GM19043 (cell line): Measurements from ENCODE around the gene C1QTNF6.

Source experiments
- ATAC-seq: cut with Tn5 transposase; IDR thresholded peaks from one replicate; pipeline ENCODE4 v1.9.1; 2021; ENCODE audit warnings: low read depth; ENCODE audit not compliant: unreplicated experiment

Gene C1QTNF6

DNA sequence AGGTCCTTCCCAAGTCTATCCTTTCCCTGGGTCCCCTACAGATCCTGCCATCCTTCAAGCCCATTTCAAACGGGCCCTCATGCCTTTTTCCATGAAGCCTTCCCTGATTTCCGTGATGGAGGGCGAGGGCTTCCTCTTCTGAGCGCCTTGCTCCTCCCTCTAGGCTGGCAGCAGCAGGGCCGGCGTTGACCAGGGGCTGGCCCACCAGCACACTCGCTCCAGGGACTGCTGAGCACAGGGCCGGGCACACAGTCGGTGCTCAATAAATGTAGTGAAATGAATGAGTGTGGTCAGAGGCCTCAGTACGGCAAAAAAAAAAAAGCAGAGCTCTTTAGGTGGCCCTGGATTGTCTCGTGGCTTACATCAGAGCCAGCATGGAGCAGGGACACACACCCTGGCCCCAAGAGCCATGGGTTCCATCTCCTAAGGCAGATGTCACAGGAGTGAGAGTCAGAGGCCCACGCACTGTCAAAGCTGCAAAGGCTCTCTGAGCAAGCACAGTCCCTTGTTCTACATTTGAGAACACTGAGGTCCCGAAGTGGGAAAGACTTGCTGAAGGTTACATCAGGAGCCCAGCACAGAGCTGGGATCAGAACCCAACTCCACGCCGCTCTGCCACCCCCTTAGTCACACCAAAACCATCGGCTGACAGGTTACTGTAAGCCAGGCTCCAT is 41.4 kb downstream of the C1QTNF6 start:
- ATAC-seq = no peak

DNA sequence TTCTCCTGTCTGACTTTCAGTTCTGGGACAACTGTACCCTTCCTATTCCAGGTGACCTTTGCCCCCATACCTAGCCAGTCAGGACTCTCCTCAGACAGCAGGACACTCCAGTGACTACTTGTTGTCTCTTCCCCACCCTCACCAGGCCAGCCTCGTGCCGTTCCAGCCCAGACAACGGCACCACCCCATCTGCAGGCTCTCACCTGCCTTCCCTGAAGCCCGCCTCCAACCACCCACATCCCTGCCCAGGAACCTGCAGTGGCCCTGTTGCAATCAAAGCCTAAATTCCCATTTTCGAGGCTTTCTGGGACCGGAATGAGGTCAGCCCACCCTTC is 42.0 kb downstream of the C1QTNF6 start:
- ATAC-seq = no peak

DNA sequence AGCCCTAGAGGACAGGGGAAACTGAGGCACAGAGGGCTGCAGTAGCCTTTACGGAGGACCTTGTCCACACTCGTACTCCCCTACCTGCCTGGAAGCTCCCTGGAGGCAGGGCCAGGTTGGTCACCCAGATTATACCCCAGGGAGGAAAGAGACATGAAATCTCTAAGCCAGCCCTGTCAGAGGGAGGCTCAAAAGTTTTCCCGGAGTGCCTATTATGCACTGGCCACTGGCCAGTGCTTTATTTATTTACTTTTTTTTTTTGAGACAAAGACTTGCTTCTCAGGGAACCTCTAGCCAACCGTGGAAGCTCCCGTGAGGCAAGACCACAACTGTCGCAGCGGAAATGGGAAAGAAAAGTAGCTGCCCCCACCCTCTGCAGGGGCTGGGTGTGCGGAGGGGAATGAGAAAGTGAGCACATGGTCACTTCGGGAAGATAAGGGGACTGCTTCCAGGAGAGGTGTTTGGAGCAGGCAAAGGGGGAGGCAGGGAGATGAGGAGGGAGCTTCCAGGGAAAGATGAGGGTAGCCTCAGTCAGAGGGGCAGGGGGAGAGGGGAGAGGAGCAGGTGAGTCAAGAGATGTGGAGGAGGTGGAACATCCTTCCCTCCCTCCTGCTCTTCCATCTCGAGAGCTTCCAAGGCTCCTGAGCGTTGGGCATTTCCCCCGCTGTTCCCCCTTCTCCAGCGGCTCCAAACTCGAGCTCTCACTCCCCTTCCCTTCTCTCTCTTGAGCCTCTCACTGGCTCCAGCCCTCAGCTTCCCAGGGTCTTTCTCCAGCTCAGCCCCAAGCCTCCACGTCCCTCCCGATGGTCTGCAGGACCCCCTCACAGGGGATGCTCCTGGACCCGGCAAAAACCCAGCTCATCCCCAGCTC is 42.6 kb downstream of the C1QTNF6 start:
- no peak for ATAC-seq

DNA sequence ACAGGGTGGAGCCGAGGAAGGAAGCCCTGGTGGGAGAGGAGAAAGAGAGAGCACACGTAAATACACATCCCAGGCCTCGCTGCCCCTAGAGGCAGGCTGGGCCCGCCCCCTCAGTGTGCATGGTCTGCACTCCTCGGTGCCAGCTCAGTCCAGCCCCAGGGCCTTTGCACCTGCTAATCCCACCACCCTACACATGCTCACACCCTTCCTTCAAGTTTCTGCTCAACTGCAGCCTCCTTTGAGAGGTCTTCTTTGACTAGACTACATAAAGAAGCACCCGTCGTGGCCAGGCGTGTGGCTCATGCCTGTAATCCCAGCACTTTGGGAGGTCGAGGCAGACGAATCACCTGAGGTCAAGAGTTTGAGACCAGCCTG is 43.9 kb downstream of the C1QTNF6 start:
- no peak for ATAC-seq

DNA sequence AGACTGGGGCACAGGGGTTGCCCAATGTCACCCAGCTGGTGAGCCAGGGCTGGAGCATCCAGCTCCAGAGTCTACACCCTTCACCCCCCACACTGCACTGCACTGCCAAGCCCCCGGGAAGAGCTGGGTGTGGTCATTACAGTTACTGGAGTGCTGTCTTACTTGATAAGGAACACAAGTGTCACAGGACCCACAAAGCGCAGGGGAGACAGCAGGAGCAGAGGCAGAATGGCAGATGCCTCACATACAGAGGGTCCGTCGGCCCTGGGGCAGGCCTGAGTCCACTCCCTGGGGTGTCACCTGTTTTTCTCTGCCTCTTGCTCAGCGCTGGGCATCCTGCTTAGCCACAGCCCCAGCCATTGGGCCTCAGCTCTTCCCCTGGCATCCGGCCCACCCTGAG is 46.1 kb downstream of the C1QTNF6 start:
- ATAC-seq = no peak

DNA sequence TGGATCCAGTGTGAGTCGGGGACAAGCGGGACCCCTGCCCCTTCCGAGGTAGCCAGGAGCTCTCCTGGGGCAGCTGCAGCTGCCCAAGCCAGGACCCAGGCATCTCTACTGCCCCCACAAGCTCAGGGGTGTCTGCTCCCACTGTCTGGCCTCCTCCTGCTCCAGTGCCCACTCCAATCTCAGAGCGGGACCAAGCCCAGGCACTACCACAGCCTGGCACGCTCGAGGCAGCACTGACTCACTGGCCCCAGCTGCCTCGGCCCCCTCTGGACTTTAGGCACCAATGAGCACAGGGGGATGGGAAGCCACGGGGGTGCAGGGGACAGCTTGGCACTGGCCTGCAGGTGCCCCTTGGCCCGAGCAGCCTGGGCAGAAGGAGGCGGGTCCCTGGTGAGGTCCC is 46.6 kb downstream of the C1QTNF6 start:
- ATAC-seq = no peak

DNA sequence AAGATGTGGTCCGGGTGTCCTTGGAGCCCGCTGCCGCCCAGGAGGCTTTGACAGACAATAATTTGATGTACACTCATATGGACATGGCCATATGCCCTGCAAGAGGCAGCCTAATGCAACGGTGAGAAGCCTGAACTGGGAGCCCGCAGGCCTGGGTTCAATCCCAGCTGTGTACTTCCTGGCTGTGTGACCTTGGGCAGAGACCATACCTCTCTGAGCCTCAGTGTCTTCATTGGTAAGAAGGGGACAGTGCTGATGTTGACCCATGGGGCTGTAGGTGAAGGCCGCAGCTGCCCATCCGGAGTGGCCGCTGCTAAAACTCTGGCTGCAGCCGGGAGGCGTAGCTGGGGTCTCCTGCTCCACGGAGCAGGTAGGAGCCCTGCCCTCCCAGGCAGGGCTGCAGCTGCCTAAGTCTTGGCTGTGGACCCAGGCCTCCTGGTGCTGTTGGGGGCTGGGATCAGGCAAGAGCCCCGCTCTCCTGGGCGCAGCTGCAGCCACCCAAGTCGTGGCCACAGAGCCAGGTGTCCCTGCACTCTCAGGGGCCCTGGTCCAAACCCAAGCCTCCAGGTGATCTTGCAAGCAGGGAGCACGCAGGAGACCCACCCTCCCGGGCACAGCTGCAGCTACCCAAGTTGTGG is 47.2 kb downstream of the C1QTNF6 start:
- no peak for ATAC-seq

DNA sequence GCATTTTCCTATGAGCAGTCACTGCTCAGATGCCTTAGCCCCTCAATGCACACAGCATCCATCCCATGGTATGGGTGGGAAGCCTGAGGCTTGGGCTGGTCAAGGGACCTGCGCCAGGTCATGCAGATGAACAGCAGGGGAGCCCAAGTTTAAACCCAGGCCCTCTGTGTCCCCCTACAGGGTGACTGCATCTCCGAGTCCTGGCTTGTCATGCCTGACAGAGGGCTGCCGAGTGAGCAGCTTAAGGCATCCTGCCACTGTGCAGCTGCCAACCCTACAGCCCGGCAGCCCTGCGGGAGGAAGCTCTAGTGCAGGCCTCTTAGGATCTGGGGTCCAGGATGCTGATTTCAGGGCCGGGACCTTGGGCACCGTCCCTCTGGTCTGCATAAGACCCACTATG is 48.3 kb downstream of the C1QTNF6 start:
- ATAC-seq = no peak

DNA sequence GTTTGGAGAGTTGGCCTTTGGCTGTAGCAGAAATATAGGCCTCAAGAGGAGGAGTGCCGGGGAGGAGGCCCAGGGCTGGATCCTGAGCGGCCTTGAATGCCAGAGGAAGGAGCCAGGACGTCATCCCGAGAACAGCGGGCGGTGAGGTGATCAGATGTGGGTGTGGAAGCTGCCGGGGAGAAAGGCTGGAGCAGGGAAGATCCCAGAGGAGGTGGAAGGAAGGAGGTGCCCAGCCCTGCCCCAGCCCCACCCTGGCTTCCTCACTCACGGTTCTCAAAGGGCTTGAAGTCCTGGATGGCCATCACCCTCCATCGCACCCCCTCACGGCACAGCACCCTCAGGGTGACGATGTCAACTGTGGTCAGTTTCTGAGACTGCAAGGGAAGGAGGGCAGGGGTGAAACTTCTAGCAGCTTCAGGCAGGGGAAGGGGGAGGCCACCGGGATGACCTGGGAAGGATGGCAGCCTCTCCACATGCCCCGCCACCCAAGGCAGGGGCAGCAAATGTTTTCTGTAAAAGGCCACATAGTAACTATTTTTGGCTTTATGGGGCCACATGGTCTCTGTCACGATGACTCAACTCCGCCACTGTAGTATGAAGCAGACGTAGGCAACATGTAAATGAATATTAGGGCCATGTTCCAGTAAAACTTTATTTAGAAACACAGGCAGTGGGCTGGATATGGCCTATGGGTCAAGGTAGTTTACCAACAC is 49.0 kb downstream of the C1QTNF6 start:
- ATAC-seq = no peak

DNA sequence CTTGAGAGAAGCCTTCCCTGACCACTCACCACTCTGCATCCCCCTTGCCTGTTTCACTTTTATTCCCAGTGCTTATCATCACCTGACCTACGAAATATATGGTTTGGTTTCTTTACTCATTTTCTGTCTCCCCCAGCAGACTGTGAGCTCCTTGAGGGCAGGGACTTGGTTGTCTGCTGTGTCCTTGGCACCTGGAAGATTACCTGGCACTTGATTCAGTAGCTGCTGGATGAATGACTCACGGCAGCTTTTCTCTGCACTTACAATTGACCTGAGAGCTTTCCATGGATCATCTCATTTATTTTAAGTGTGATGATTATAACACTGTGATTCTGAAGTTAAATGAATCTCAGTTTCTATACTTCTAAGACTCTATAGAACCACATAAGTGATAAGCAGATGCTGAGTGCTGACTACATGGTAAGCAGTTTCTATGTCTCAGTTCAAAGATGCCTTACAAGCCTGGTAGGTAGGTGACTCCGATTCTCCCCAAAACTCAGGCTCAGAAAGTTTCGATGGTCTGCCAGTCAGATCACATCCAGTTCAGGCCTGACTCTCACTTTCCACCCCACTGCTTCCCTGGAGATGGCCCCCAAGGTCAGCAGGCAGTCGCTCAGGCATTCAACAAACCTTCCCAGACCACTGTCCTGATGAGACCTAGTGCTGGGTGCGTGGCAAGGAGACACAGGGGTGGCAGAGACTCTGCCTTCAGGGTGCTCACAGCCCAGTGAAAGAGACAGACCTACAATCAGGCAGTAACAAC is 50.0 kb downstream of the C1QTNF6 start:
- no peak for ATAC-seq

DNA sequence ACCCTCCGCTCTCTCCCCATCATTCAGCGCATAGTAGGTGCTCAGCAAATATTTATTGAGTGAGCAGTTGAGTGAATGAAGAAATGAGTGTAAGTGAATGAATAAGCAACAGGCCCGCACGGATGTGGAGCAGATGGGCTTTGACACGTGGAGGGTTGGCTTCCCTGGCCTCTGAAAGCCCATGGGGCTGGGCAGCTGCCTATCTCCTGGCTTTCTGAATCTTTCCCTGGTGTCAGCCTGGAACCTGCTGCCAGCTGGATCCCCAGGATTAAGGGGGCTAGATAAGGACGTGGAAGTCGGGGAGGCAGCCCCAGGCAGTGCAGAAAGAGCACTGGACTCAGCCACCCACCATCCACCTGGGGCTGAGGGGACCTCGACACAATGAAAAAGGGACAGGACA is 50.9 kb downstream of the C1QTNF6 start:
- ATAC-seq = no peak

DNA sequence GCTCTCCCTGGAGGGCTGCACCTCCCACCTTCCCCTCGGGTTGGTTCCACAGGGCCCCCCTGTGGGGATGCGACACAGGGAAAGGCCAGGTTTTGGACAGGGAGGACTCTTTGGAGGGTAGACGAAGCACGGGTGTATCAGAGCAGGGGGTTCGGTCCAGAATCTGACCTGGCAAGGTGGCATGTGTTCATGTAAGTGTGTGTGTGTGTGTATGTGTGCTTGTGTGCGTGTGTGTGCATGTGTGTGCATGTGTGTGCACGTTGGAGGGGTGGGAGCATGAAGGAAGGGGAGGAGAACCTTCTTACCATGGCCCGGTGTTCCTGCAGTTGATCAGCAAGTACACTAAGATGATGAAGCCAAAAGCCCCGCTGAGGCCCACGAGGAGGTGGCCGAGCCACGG is 53.0 kb downstream of the C1QTNF6 start:
- ATAC-seq = no peak

DNA sequence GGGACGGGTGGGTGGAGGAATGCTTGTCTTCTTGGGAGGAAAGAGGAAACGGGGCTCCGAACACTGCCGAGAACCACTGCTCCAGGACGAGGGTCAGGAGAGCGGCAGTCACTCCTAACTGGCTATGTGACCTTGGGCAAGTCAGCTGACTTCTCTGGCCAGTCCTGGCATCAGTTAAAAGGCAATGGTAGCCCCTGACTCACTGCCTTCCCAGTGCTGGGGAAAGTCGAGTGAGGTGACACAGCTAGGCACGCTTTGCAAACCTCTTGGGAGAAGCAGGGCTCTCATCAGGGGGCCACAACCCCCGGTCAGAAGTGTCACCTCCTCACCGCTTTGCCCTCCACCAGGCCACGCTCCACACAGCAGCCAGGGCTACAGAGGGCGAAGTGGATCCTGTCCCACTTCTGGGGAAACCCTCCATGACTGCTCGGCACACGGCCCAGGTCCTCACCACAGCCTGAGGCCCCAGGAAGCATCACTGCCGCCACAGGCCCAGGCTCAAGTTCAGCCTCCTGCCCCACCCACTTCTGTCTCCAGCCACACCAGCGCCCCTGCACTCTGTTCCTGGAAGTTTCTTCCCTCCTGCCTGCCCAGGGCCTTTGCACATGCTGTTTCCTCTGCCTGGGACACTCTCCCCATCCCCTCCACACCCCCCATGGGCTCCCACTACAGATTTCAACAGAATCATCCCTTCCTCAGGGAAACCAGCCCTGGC is 54.6 kb downstream of the C1QTNF6 start:
- ATAC-seq = no peak

DNA sequence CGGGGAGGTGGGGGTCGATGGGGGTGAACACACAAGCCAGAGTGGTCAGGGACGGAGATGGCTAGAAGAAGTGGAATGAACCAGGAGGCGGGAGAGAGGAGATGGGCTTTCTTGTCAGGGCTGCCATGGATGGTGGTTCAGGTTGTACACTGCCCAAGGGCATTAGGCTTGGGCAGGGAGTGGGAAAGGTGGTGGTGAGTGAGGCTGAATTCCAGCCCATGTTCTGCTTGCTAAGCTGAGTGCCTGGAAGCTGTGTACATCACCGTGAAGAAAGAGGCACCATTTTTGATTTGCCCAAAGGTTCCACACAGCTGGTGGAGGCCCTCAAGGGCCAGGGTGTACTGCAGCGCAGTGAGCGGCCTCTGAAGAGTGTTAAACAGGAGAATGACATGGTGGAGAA is 55.3 kb downstream of the C1QTNF6 start:
- ATAC-seq = no peak
